Measurements from ENCODE around the gene KIF5A. TPM values are rescaled to one million over a fixed set of nuclear protein-coding genes. Genes with fewer than 3 reads are reported as not detected.
"Not testable (repeated sequence)": the region's sequence is repeated elsewhere in the genome, so short reads cannot be mapped to it uniquely, and the experiment has no call there.

Gene KIF5A
- total RNA-seq, 1 donor from 2014 or later: 0.14 TPM

DNA sequence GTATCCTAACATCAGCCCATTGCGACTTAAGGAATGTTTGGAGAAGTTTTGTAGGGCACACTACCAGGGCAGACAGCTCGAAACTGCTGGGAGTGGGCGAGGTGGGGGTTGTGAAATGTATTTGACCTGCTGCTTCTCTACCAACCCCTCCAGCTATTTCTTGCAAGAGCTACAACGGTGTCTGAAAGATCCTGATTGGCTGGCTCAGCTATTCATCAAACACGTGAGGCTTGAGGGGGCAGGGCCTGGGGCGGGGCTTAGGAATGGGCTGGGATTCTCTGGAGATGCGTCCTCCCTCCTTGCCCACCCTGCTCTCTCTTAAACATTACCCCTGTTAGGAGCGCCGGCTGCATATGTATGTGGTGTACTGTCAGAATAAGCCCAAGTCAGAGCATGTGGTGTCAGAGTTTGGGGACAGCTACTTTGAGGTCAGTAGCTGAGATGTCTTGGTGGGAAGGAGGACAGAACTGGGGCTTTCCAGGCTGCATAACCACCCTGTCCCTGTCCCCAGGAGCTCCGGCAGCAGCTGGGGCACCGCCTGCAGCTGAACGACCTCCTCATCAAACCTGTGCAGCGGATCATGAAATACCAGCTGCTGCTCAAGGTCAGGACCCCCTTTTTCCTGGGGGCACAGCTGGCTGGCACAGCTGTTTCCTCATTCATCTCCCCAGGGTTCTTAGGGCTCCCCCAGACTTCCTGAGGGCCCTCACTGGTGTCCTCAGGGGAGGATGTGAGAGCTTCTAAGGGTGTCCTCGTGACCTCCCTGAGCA is 64.5 kb downstream of the KIF5A start:
- no peaks in the 10 kb centered on the region for H3K9me3 ChIP-seq
- H3K4me3 ChIP-seq: no peak overlapping the region
- peaks cover 6% of the 10 kb centered on the region for H3K4me1 ChIP-seq
- no peaks in the 10 kb centered on the region for H3K36me3 ChIP-seq
- intact Hi-C loops (cut with DNase I): no loop called here
- H3K27me3 ChIP-seq: peaks cover 30% of the 10 kb centered on the region
- no peak overlapping the region for H3K27ac ChIP-seq
- TF ChIP-seq, protein P1, sequence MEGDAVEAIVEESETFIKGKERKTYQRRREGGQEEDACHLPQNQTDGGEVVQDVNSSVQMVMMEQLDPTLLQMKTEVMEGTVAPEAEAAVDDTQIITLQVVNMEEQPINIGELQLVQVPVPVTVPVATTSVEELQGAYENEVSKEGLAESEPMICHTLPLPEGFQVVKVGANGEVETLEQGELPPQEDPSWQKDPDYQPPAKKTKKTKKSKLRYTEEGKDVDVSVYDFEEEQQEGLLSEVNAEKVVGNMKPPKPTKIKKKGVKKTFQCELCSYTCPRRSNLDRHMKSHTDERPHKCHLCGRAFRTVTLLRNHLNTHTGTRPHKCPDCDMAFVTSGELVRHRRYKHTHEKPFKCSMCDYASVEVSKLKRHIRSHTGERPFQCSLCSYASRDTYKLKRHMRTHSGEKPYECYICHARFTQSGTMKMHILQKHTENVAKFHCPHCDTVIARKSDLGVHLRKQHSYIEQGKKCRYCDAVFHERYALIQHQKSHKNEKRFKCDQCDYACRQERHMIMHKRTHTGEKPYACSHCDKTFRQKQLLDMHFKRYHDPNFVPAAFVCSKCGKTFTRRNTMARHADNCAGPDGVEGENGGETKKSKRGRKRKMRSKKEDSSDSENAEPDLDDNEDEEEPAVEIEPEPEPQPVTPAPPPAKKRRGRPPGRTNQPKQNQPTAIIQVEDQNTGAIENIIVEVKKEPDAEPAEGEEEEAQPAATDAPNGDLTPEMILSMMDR (IDR thresholded peaks at IDR 0.05): no peak
- no peak for ATAC-seq
- DNase-seq: no peak

DNA sequence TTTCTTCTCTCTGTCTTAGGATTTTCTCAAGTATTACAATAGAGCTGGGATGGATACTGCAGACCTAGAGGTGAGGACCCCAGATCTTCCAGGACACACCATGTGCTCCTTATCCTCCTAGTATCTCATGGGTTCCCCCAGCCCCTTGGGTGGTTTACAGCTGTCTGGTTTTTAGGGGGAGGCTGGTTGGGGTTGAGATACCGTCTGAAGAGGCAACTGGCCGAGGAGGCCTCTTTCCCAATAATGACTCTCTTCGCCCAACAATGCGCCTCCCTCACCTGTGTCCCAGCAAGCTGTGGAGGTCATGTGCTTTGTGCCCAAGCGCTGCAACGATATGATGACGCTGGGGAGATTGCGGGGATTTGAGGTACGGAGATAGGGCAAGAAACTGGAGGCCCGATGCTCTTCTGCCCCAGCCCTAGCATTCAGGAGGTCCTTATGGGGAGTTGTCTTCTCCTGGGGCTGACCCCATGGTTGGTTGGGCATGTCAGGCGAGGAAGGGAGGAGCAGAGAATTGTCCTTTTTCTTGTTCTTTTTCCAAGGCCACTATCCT is 65.2 kb downstream of the KIF5A start:
- Histone ChIP-seq H3K27ac (no peak overlapping the region), H3K4me3 (no peak overlapping the region), H3K36me3 (no peaks in the 10 kb centered on the region), H3K4me1 (peaks cover 9% of the 10 kb centered on the region), H3K27me3 (peaks cover 37% of the 10 kb centered on the region), H3K9me3 (no peaks in the 10 kb centered on the region)
- TF ChIP-seq, protein P1 (IDR thresholded peaks at IDR 0.05): no peak
- intact Hi-C loops (cut with DNase I): no loop called here
- DNase-seq (no peak), ATAC-seq (no peak)

DNA sequence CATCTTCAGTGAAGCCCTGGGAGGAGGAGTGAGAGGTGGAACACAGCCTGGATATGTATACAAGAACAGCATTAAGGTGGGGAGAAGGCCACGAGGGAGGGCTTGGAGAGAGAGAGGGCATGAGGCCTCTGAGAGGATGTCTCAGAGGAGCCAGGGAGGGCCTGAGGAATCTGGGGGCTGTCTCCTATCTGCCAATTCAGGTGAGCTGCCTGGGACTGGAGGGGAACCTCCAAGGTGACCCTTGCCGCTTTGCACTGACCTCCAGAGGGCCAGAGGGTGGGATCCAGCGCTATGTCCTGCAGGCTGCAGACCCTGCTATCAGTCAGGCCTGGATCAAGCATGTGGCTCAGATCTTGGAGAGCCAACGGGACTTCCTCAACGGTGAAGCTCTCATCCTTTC is 65.8 kb downstream of the KIF5A start:
- H3K27me3 ChIP-seq: peaks cover 43% of the 10 kb centered on the region
- ATAC-seq: no peak

DNA sequence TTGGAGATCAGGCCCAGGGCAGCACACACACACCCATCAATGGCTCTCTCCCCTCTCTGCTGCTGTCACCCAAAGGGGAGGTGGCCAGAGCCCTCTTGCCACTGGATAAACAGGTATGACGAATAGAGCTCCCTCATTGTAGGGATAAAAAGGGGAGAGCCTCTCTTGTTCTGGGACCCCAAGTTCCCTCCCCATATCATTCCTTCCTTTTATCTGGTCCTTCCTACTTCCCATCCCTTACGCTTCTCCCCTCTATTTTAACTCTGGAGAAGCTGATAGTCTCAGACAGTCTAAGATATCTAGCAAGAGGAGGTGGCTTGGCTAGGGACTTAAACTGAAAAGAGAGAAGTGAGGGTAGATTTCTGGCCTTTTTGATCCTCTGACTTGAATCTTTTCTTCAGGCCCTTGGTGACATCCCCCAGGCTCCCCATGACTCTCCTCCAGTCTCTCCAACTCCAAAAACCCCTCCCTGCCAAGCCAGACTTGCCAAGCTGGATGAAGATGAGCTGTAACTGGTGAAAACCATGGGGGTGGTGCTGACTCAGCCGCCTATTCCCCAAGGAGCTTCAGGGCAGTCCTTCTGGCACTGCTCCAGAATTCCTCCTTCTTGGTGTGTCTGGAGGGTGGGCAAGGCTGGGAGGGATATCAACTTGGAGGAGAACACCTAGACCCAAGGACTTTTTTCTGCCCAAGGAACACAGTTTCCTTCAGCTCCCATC is 66.7 kb downstream of the KIF5A start:
- H3K9me3 ChIP-seq: no peaks in the 10 kb centered on the region
- H3K27ac ChIP-seq: no peak overlapping the region
- intact Hi-C loops (cut with DNase I): no loop called here
- peaks cover 50% of the 10 kb centered on the region for H3K27me3 ChIP-seq
- ATAC-seq (no peak), DNase-seq (no peak)
- no peaks in the 10 kb centered on the region for H3K36me3 ChIP-seq
- H3K4me3 ChIP-seq: no peak overlapping the region
- TF ChIP-seq, protein P1 (IDR thresholded peaks at IDR 0.05): no peak
- H3K4me1 ChIP-seq: peaks cover 13% of the 10 kb centered on the region

More for the DNA sequence above, 65.8 kb downstream of the KIF5A start:
- no peak overlapping the region for H3K4me3 ChIP-seq
- H3K9me3 ChIP-seq: no peaks in the 10 kb centered on the region
- H3K27ac ChIP-seq: no peak overlapping the region
- H3K36me3 ChIP-seq: no peaks in the 10 kb centered on the region
- TF ChIP-seq, protein P1 (IDR thresholded peaks at IDR 0.05): no peak
- no peak for DNase-seq
- intact Hi-C loops (cut with DNase I): no loop called here
- peaks cover 9% of the 10 kb centered on the region for H3K4me1 ChIP-seq

DNA sequence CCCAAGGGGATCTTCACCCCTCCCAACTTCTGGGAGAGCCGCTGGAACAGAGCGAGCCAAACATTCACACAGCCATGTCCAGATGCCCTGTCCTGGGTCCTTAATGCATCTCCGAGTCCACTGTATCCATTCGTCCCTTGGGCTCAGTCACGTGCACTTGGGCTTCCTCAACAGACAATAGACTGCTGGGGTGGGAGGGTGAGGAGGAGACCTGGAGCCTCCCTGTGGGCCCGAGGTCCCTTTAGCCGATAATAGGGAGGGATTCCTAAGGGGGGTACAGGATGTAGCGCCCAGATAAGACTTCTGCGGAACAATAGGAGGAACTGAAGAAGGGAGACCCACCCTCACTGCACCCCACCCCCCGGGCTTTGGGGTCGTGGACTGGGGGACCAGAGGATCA is 68.1 kb downstream of the KIF5A start:
- H3K4me3 ChIP-seq: no peak overlapping the region
- peaks cover 19% of the 10 kb centered on the region for H3K4me1 ChIP-seq
- TF ChIP-seq, protein P1 (IDR thresholded peaks at IDR 0.05): no peak
- intact Hi-C loops (cut with DNase I): no loop called here
- H3K27ac ChIP-seq: no peak overlapping the region
- H3K36me3 ChIP-seq: no peaks in the 10 kb centered on the region
- DNase-seq (no peak), ATAC-seq (no peak)
- H3K27me3 ChIP-seq: peaks cover 49% of the 10 kb centered on the region
- H3K9me3 ChIP-seq: no peaks in the 10 kb centered on the region

DNA sequence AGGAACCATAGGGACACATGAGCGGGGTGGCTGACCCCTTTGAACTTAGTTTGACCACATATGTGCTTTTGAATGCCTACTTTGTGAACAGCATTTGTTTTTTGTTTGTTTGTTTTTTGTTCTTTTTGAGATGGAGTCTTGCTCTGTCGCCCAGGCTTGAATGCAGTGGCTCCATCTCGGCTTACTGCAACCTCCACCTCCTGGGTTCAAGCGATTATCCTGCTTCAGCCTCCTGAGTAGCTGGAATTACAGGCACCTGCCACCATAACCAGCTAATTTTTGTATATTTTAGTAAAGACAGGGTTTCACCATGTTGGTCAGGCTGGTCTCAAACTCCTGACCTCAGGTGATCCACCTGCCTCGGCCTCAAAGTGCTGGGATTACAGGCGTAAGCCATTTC is 68.6 kb downstream of the KIF5A start:
- ATAC-seq; DNase-seq; intact Hi-C loops (cut with DNase I); H3K4me3 ChIP-seq; H3K36me3 ChIP-seq; H3K27ac ChIP-seq; H3K9me3 ChIP-seq: not testable (repeated sequence)
- peaks cover 53% of the 10 kb centered on the region for H3K27me3 ChIP-seq
- H3K4me1 ChIP-seq: peaks cover 19% of the 10 kb centered on the region

Measured in upper lobe of right lung (tissue), 1 donor.